KBM-7 (cell line): ENCODE measurements around the gene PIGQ.

Experiments
- DNase-seq: peaks from one replicate; pipeline ENCODE4 v3.0.0-alpha.2; 2015
- in situ Hi-C: fragments of 300-500 bp; cut with MboI; formaldehyde crosslinking; loops from 2 replicates; pipeline ENCODE4 v1.14.3; 2020; ENCODE audit warnings: low sequenced_read_pairs, low pct_unique_long_range_greater_than_20kb, mixed read lengths

PIGQ gene

GRCh38 chr16:631808-632358 is 62.1 kb downstream of the PIGQ start:
- in situ Hi-C loops: no loop called here

GRCh38 chr16:632486-633335 is 62.9 kb downstream of the PIGQ start:
- in situ Hi-C loops: no loop called here
- no peak for DNase-seq

More at GRCh38 chr16:631808-632358, 62.1 kb downstream of the PIGQ start:
- DNase-seq: no peak

DNA sequence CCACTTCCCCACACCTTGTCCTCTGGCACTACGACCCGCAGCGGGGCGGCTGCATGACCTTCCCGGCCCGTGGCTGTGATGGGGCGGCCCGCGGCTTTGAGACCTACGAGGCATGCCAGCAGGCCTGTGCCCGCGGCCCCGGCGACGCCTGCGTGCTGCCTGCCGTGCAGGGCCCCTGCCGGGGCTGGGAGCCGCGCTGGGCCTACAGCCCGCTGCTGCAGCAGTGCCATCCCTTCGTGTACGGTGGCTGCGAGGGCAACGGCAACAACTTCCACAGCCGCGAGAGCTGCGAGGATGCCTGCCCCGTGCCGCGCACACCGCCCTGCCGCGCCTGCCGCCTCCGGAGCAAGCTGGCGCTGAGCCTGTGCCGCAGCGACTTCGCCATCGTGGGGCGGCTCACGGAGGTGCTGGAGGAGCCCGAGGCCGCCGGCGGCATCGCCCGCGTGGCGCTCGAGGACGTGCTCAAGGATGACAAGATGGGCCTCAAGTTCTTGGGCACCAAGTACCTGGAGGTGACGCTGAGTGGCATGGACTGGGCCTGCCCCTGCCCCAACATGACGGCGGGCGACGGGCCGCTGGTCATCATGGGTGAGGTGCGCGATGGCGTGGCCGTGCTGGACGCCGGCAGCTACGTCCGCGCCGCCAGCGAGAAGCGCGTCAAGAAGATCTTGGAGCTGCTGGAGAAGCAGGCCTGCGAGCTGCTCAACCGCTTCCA is 63.7 kb downstream of the PIGQ start:
- DNase-seq: no peak
- in situ Hi-C loops: no loop called here
